HEK293T (cell line): ENCODE results near the gene CDC16.

Source experiments
- ARNT ChIP-seq: fragments of 450-650 bp; IDR thresholded peaks from 2 replicates; pipeline ENCODE4 v1.6.1; 2017; ENCODE audit warnings: mild to moderate bottlenecking
- BHLHE40 ChIP-seq: fragments of 450-650 bp; IDR thresholded peaks from 2 replicates; pipeline ENCODE4 v1.6.1; 2016; ENCODE audit warnings: mild to moderate bottlenecking, moderate library complexity, borderline replicate concordance
- ELF4 ChIP-seq: fragments of 450-650 bp; IDR thresholded peaks from 2 replicates; pipeline ENCODE4 v1.6.1; 2017; ENCODE audit warnings: antibody characterized with exemption
- FOXA1 ChIP-seq: fragments of 450-650 bp; IDR thresholded peaks from 2 replicates; pipeline ENCODE4 v1.6.1; 2016; ENCODE audit warnings: mild to moderate bottlenecking
- FOXK2 ChIP-seq: fragments of 450-650 bp; IDR thresholded peaks from 2 replicates; pipeline ENCODE4 v1.6.1; 2016; ENCODE audit warnings: mild to moderate bottlenecking
- FOXM1 ChIP-seq: fragments of 450-650 bp; IDR thresholded peaks from 2 replicates; pipeline ENCODE4 v1.6.1; 2017; ENCODE audit warnings: mild to moderate bottlenecking, borderline replicate concordance
- HDGF ChIP-seq: fragments of 450-650 bp; IDR thresholded peaks from 2 replicates; pipeline ENCODE4 v1.6.1; 2017; ENCODE audit warnings: antibody characterized with exemption, borderline replicate concordance
- L3MBTL2 ChIP-seq: fragments of 450-650 bp; conservative IDR thresholded peaks from 2 replicates; pipeline ENCODE4 v1.6.1; 2016; ENCODE audit warnings: mild to moderate bottlenecking
- NFRKB ChIP-seq: fragments of 450-650 bp; IDR thresholded peaks from 2 replicates; pipeline ENCODE4 v1.6.1; 2016; ENCODE audit warnings: mild to moderate bottlenecking, moderate library complexity
- PKNOX1 ChIP-seq: fragments of 450-650 bp; IDR thresholded peaks from 2 replicates; pipeline ENCODE4 v1.6.1; 2016
- SP1 ChIP-seq: fragments of 450-650 bp; IDR thresholded peaks from 2 replicates; pipeline ENCODE4 v1.6.1; 2017
- SUZ12 ChIP-seq: fragments of 450-650 bp; IDR thresholded peaks from 2 replicates; pipeline ENCODE4 v1.6.1; 2016; ENCODE audit warnings: mild to moderate bottlenecking
- TARDBP ChIP-seq: fragments of 450-650 bp; IDR thresholded peaks from 2 replicates; pipeline ENCODE4 v1.6.1; 2016
- ZNF384 ChIP-seq: fragments of 450-650 bp; IDR thresholded peaks from 2 replicates; pipeline ENCODE4 v1.6.1; 2016

DNA sequence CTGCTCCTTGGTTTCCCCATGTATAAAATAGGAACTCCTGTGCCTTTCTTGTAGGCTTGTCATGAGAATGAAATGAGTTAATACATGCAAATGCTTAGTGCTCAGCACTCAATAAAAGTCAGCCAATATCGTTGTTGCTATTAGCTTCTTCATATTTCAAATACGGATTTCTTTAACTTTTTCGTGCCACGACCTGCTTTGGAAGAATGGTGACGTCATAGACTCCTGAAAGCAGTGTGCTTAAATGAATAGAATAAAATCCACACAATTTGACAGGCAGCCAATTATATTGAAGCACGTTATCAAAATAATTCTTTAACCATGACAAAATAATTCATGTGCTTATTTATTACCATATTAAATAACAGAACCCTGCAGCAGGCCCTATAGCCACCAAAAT, 26.6 kb upstream of the CDC16 start:
- TF ChIP-seq SP1 (no peak), FOXK2 (no peak), TARDBP (no peak), ELF4 (no peak), PKNOX1 (no peak), BHLHE40 (no peak), NFRKB (no peak), SUZ12 (no peak), L3MBTL2 (no peak), FOXM1 (no peak), ZNF384 (no peak), FOXA1 (no peak), ARNT (no peak), HDGF (no peak)
